HepG2 (cell line): ENCODE results near the gene TEDC2. TPM values are rescaled to one million over a fixed set of nuclear protein-coding genes. Genes with fewer than 3 reads are reported as not detected.

Source experiments
- ARHGAP35 ChIP-seq: sonication (generic); formaldehyde crosslinking; IDR thresholded peaks from 2 replicates; pipeline ENCODE4 v1.9.0; 2022; ENCODE audit warnings: mild to moderate bottlenecking, inconsistent platforms, moderate library complexity, missing genetic modification reagents, borderline replicate concordance
- FOXK1 ChIP-seq: sonication (generic); formaldehyde crosslinking; IDR thresholded peaks from 2 replicates; pipeline ENCODE4 v1.4.0; 2020; ENCODE audit warnings: low read depth, missing genetic modification reagents, borderline replicate concordance
- GABPB1 ChIP-seq: IDR thresholded peaks from 2 replicates; pipeline ENCODE4 v1.6.1; 2016; ENCODE audit warnings: mild to moderate bottlenecking, missing genetic modification reagents, moderate library complexity, missing compliant biosample characterization
- GATAD1 ChIP-seq: IDR thresholded peaks from 2 replicates; pipeline ENCODE4 v1.6.1; 2016; ENCODE audit warnings: missing genetic modification reagents, missing compliant biosample characterization
- KAT8 ChIP-seq: IDR thresholded peaks from 2 replicates; pipeline ENCODE4 v1.6.1; 2016; ENCODE audit warnings: missing genetic modification reagents, missing compliant biosample characterization
- KDM3A ChIP-seq: IDR thresholded peaks from 2 replicates; pipeline ENCODE4 v1.6.1; 2018; ENCODE audit warnings: low read depth, missing compliant biosample characterization
- MAX ChIP-seq: IDR thresholded peaks from 2 replicates; pipeline ENCODE4 v1.6.1; 2012; ENCODE audit warnings: inconsistent platforms
- SMAD3 ChIP-seq: sonication (generic); formaldehyde crosslinking; IDR thresholded peaks from 2 replicates; pipeline ENCODE4 v1.4.0; 2020; ENCODE audit warnings: missing genetic modification reagents
- STAG1 ChIP-seq: sonication (generic); formaldehyde crosslinking; IDR thresholded peaks from 2 replicates; pipeline ENCODE4 v1.4.0; 2020; ENCODE audit warnings: missing genetic modification reagents
- ZBTB33 ChIP-seq: sonication (generic); formaldehyde crosslinking; IDR thresholded peaks from 2 replicates; pipeline ENCODE4 v1.4.0; 2020; ENCODE audit warnings: missing genetic modification reagents
- ZFAT ChIP-seq: sonication (generic); formaldehyde crosslinking; conservative IDR thresholded peaks from 2 replicates; pipeline ENCODE4 v1.8.1; 2023; ENCODE audit warnings: missing genetic modification reagents, inconsistent platforms
- ZFY ChIP-seq: sonication (generic); formaldehyde crosslinking; IDR thresholded peaks from 2 replicates; pipeline ENCODE4 v1.4.0; 2020; ENCODE audit warnings: missing genetic modification reagents
- ZNF574 ChIP-seq: sonication (generic); formaldehyde crosslinking; IDR thresholded peaks from 2 replicates; pipeline ENCODE4 v1.4.0; 2020; ENCODE audit warnings: missing genetic modification reagents
- ZNF691 ChIP-seq: sonication (generic); formaldehyde crosslinking; IDR thresholded peaks from 2 replicates; pipeline ENCODE4 v1.4.0; 2020; ENCODE audit warnings: missing genetic modification reagents, low read depth, mild to moderate bottlenecking, borderline replicate concordance
- ZNF710 ChIP-seq: sonication (generic); formaldehyde crosslinking; IDR thresholded peaks from 2 replicates; pipeline ENCODE4 v1.5.0; 2020; ENCODE audit warnings: mild to moderate bottlenecking, missing genetic modification reagents, borderline replicate concordance
- polyA plus RNA-seq, 8 experiments: library from polyadenylated mRNA; depleted of rRNA in 3 of 8; stranded (reverse) in 7 of 8; unstranded in 1 of 8; fragments of >200 nt; fragmentation: Illumina TruSeq in 4 of 8; extraction: Trizol in 4 of 8; gene quantifications; 2 replicates each; pipeline versions ENCODE4 v1.2.1 to v1.2.3, GENCODE V29; 2011 to 2016; ENCODE audit warnings: low read depth in 4 of 8, missing spikeins in 1 of 8, mixed read lengths in 1 of 8; ENCODE audit not compliant: insufficient read depth in 1 of 8
- total RNA-seq, 5 experiments: library from RNA; depleted of rRNA; stranded (reverse); fragments of >200 nt; fragmentation: Illumina TruSeq; extraction: Trizol; gene quantifications; 2 replicates each; pipeline ENCODE4 v1.2.3, GENCODE V29; 2016; ENCODE audit warnings: low read depth in 1 of 5

The TEDC2 gene
- total and polyA plus RNA-seq, 2 of the 13 experiments (the other 11 are each of a cell fraction or from before 2014, with no cell fraction given), result 6.2 to 24.4 TPM

- no peak for TF ChIP-seq ZNF691 (CRISPR knock-in tag)
- peak; percentile 98 for TF ChIP-seq STAG1 (CRISPR knock-in tag)
- TF ChIP-seq MAX, result 0 out of 2 replicates have a peak, but pooled peaks have one; percentile 4
- peak; percentile 31; the same call in 1 of the 2 replicates for TF ChIP-seq FOXK1 (CRISPR knock-in tag)
- TF ChIP-seq ARHGAP35 (CRISPR knock-in tag), result no peak
- 0 out of 2 replicates have a peak, but pooled peaks have one; percentile 41 for TF ChIP-seq ZNF574 (CRISPR knock-in tag)
- peak; percentile 60; the same call in 1 of the 2 replicates for TF ChIP-seq KDM3A
- TF ChIP-seq GATAD1 (CRISPR knock-in tag), result peak; percentile 61
- no peak for TF ChIP-seq KAT8
- TF ChIP-seq ZBTB33 (CRISPR knock-in tag), result peak; percentile 60
- TF ChIP-seq SMAD3 (CRISPR knock-in tag), result peak; percentile 54; the same call in 1 of the 2 replicates
- peak; percentile 57; the same call in 1 of the 2 replicates for TF ChIP-seq GABPB1 (CRISPR knock-in tag)
- TF ChIP-seq ZFY (CRISPR knock-in tag), result peak; percentile 39; the same call in 1 of the 2 replicates
- no peak for TF ChIP-seq ZNF710 (CRISPR knock-in tag)
- TF ChIP-seq ZFAT, result no peak
Measured at GRCh38 chr16:2500918-2501750, 41.2 kb downstream of the TEDC2 start (continued).
